Mesodermal cell (in vitro differentiated cells): Measurements from ENCODE around the gene TTC23.

Source experiments
- H3K27ac ChIP-seq: 2 replicates; pipeline ENCODE4 v1.7.0; 2013; ENCODE audit warnings: mild to moderate bottlenecking, low read depth, low read length, moderate library complexity; ENCODE audit not compliant: severe bottlenecking
- H3K36me3 ChIP-seq: 2 replicates; pipeline ENCODE4 v1.7.1; 2013; ENCODE audit warnings: mild to moderate bottlenecking, low read length, moderate library complexity; ENCODE audit not compliant: control insufficient read depth, insufficient read depth
- H3K4me1 ChIP-seq: one replicate; pipeline ENCODE4 v1.7.1; 2013; ENCODE audit warnings: mild to moderate bottlenecking, low read length; ENCODE audit not compliant: insufficient read depth, control insufficient read depth, poor library complexity, severe bottlenecking
- H3K4me3 ChIP-seq: 2 replicates; pipeline ENCODE4 v1.7.0; 2013; ENCODE audit warnings: low read length, control low read depth, mild to moderate bottlenecking; ENCODE audit not compliant: insufficient read depth, poor library complexity, severe bottlenecking; ENCODE audit errors: extremely low read depth
- H3K9me3 ChIP-seq: 2 replicates; pipeline ENCODE4 v1.7.1; 2013; ENCODE audit warnings: mild to moderate bottlenecking, low read length, moderate library complexity; ENCODE audit not compliant: control insufficient read depth
- WGBS, 2 experiments: methylation state at CpG; one replicate each; pipeline ENCODE4 v1.1.5; 2013; ENCODE audit warnings: missing lambda C conversion rate in 2 of 2; ENCODE audit not compliant: insufficient coverage in 2 of 2; 5-methylcytosine and 5-hydroxymethylcytosine counted together

Gene TTC23

GRCh38 chr15:99273801-99274200, 24.4 kb upstream of the TTC23 start:
- Histone ChIP-seq H3K9me3 (no peaks in the 10 kb centered on the region), H3K27ac (no peak overlapping the region), H3K36me3 (no peaks in the 10 kb centered on the region), H3K4me3 (no peak overlapping the region), H3K4me1 (no peaks in the 10 kb centered on the region)
- WGBS, 2 experiments = 89% methylated on average over 1 of the region's 3 CpGs; no CpG with 5 or more reads in 1 of the 2 experiments

GRCh38 chr15:99268431-99268830, 19.1 kb upstream of the TTC23 start:
- Histone ChIP-seq H3K27ac (no peak overlapping the region), H3K4me3 (no peak overlapping the region), H3K9me3 (no peaks in the 10 kb centered on the region), H3K4me1 (no peaks in the 10 kb centered on the region), H3K36me3 (no peaks in the 10 kb centered on the region)
- WGBS, 2 experiments = 92% methylated on average over 2 of the region's 5 CpGs; no CpG with 5 or more reads in 1 of the 2 experiments

GRCh38 chr15:99267957-99268356, 18.6 kb upstream of the TTC23 start:
- Histone ChIP-seq H3K4me1 (no peaks in the 10 kb centered on the region), H3K27ac (no peak overlapping the region), H3K9me3 (no peaks in the 10 kb centered on the region), H3K36me3 (no peaks in the 10 kb centered on the region), H3K4me3 (no peak overlapping the region)
- no CpG with 5 or more reads among the region's 3 CpGs for WGBS, 2 experiments

DNA sequence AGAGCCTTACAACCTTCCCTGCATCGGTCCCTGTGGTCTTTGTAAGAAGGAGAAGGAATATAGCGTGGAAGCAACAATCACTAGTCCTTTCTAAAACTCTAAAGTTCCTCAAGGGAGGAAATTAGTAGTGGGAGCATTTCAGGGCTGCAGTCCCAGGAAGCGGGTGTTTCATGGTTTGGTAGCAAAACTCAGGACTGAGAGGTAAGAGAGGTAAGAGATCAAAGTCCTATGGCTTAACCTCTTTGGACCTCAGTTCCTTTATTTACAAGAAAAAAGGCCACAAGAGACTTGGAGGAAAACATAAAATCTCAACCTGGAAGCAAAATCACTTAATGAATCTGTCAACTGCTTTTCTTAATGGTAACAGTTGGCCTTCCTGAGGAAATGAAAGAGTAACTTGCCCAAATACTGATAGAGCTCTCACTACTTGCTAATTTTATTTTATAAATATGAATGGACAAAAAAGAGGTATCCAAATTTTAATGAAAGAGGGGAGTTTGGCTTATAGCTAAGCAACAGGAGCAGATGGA, 16.2 kb upstream of the TTC23 start:
- Histone ChIP-seq H3K27ac (no peak overlapping the region), H3K4me1 (no peaks in the 10 kb centered on the region), H3K36me3 (no peaks in the 10 kb centered on the region), H3K9me3 (no peaks in the 10 kb centered on the region), H3K4me3 (no peak overlapping the region)
- 100% methylated on average over 1 of the region's 3 CpGs; no CpG with 5 or more reads in 1 of the 2 experiments for WGBS, 2 experiments

- Histone ChIP-seq H3K36me3 (no peaks in the 10 kb centered on the region), H3K4me1 (no peaks in the 10 kb centered on the region), H3K4me3 (no peak overlapping the region), H3K9me3 (no peaks in the 10 kb centered on the region), H3K27ac (no peak overlapping the region)
- 90 to 100% methylated on average over 2 to 3 of the region's 5 CpGs for WGBS, 2 experiments
Measured at GRCh38 chr15:99264125-99264524, 14.7 kb upstream of the TTC23 start.

- Histone ChIP-seq H3K36me3 (peaks cover 9% of the 10 kb centered on the region), H3K9me3 (no peaks in the 10 kb centered on the region), H3K4me3 (no peak overlapping the region), H3K27ac (no peak overlapping the region), H3K4me1 (peaks cover 4% of the 10 kb centered on the region)
- 85 to 91% methylated on average over 4 to 7 of the region's 12 CpGs for WGBS, 2 experiments
Measured at GRCh38 chr15:99257107-99257750, 7.8 kb upstream of the TTC23 start.

DNA sequence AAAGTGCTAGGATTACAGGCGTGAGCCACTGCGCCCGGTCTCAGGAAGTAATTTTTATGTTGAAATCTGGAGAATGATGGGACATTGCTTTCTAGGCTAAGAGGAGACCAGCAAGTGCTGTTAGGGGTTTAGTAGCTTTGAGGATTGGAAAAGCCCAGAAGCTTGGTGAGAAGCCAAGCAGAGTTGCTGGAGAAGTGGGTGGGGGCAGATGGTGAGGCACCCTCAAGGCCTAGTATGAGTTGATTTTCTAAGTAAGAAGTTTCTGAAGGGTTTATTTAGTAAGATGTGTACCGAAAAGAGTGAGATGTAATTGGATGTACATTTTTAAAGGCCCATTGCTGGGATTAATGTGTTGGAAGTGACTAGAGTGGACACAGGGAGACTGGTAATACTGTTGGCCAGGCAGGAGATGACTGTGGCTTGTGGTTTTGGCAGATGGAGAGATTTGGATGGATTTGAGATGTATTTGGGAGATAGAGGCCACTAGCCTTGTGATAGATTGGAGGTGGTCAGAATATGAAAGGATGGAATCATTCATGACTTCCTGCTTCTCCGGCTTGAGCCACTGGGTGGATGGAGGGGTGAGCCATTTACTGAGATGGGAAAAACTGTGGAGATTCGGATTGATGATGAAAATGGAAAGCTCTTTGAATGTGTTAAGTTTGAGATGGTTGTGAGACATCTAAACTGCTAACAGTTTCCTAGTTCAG, 4.2 kb upstream of the TTC23 start:
- H3K36me3 ChIP-seq = peaks cover 9% of the 10 kb centered on the region
- no peaks in the 10 kb centered on the region for H3K9me3 ChIP-seq
- H3K4me1 ChIP-seq = peaks cover 12% of the 10 kb centered on the region
- no peak overlapping the region for H3K27ac ChIP-seq
- 94 to 98% methylated on average over 5 to 6 of the region's 6 CpGs for WGBS, 2 experiments
- H3K4me3 ChIP-seq = no peak overlapping the region

DNA sequence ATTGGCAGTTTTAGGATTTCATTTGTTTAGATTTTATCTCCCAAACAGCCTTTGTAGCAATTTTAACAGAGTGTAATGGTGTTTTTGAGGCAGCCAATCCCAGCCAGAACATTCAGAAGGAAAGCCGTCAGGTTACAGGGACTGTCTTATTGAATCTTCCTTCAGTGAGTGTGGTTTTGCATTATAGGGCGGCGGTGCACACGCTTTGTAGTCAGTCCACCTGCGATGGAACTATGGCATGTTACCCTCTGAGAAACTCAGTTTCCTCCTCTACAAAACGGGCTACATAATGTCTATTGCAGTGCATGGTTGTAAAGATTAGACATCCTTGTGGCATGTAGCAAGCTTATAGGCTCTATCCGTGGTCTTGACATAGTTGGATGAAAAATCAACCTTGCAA, 2.9 kb upstream of the TTC23 start:
- Histone ChIP-seq H3K4me1 (peaks cover 16% of the 10 kb centered on the region), H3K4me3 (peak overlapping the region; percentile 77), H3K9me3 (no peaks in the 10 kb centered on the region), H3K36me3 (peaks cover 6% of the 10 kb centered on the region), H3K27ac (no peak overlapping the region)
- WGBS, 2 experiments = 83 to 85% methylated on average over 5 of the region's 7 CpGs

GRCh38 chr15:99250857-99251841, 1.8 kb upstream of the TTC23 start, which contains the start of gene LRRC28:
Gene LRRC28 (plus strand): TSS chr15:99251481. CDS start chr15:99255958, 4,477 bp downstream.
- Histone ChIP-seq H3K4me1 (peaks cover 16% of the 10 kb centered on the region), H3K27ac (peak within 1 kb of the TSS; percentile 87), H3K4me3 (peak within 1 kb of the TSS; percentile 77), H3K36me3 (peaks cover 6% of the 10 kb centered on the region), H3K9me3 (no peaks in the 10 kb centered on the region)
- WGBS, 2 experiments = 0% methylated on average over 66 to 71 of the region's 90 CpGs

DNA sequence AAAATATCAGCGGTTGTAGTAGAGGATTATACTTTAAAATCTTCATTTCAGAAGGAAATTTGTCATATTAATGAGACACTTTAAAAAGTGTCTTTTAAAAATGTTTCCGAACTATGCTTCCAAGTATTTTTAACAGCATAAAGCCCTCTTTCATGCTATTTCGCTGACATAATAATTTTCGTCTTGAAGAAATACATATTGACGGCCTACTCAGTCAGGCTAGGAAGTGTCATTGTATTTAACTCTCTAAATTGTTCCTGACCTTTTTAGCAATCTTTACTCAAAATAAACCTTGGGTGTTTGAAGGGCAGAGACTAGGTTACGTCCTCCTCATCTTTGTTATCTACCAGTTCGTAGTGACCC, 1.1 kb upstream of the TTC23 start:
- peak overlapping the region; percentile 87 for H3K27ac ChIP-seq
- no peaks in the 10 kb centered on the region for H3K9me3 ChIP-seq
- H3K36me3 ChIP-seq = peaks cover 3% of the 10 kb centered on the region
- peaks cover 16% of the 10 kb centered on the region for H3K4me1 ChIP-seq
- 0 to 7% methylated on average over 2 to 6 of the region's 7 CpGs for whole genome bisulfite sequencing, 2 experiments
- peak overlapping the region; percentile 77 for H3K4me3 ChIP-seq
